ENCODE results near the gene CDKN2AIPNL.

GRCh38 chr5:134411546-134412266, at the start of gene CDKN2AIPNL:
- TF ChIP-seq CTCF (IDR thresholded peaks at IDR 0.05 in 2 of 3, conservative IDR thresholded peaks at IDR 0.05 in 1 of 3; ENCODE audit: borderline replicate concordance in 1 of 3, insufficient read depth in 1 of 3, low read depth in 2 of 3, low read length in 2 of 3) = peak; percentile 67 to 72 (median 69)
- peak; percentile 49 for TF ChIP-seq POLR2A (IDR thresholded peaks at IDR 0.05; ENCODE audit: borderline replicate concordance, extremely low read depth, insufficient read depth, insufficient read length)
- TF ChIP-seq EZH2 (IDR thresholded peaks at IDR 0.05) = no peak
- TF ChIP-seq, protein P1, sequence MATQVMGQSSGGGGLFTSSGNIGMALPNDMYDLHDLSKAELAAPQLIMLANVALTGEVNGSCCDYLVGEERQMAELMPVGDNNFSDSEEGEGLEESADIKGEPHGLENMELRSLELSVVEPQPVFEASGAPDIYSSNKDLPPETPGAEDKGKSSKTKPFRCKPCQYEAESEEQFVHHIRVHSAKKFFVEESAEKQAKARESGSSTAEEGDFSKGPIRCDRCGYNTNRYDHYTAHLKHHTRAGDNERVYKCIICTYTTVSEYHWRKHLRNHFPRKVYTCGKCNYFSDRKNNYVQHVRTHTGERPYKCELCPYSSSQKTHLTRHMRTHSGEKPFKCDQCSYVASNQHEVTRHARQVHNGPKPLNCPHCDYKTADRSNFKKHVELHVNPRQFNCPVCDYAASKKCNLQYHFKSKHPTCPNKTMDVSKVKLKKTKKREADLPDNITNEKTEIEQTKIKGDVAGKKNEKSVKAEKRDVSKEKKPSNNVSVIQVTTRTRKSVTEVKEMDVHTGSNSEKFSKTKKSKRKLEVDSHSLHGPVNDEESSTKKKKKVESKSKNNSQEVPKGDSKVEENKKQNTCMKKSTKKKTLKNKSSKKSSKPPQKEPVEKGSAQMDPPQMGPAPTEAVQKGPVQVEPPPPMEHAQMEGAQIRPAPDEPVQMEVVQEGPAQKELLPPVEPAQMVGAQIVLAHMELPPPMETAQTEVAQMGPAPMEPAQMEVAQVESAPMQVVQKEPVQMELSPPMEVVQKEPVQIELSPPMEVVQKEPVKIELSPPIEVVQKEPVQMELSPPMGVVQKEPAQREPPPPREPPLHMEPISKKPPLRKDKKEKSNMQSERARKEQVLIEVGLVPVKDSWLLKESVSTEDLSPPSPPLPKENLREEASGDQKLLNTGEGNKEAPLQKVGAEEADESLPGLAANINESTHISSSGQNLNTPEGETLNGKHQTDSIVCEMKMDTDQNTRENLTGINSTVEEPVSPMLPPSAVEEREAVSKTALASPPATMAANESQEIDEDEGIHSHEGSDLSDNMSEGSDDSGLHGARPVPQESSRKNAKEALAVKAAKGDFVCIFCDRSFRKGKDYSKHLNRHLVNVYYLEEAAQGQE (IDR thresholded peaks at IDR 0.05; ENCODE audit: low read depth) = no peak
- TF ChIP-seq ELF1 (IDR thresholded peaks at IDR 0.05; ENCODE audit: borderline replicate concordance, low read depth) = no peak
- peak; percentile 85 for TF ChIP-seq SIN3A (IDR thresholded peaks at IDR 0.05; ENCODE audit: low read depth)
- TF ChIP-seq FOSL1 (IDR thresholded peaks at IDR 0.05; ENCODE audit: low read depth) = no peak
- TF ChIP-seq EZH2phosphoT487 (IDR thresholded peaks at IDR 0.05; ENCODE audit: borderline replicate concordance) = no peak
- TF ChIP-seq TCF7L2 (IDR thresholded peaks at IDR 0.05; ENCODE audit: borderline replicate concordance, extremely low read depth, insufficient read depth, insufficient read length) = peak; percentile 66
- no peak for TF ChIP-seq CEBPB (IDR thresholded peaks at IDR 0.05; ENCODE audit: low read depth)
- TF ChIP-seq RAD21 (IDR thresholded peaks at IDR 0.05; ENCODE audit: low read depth) = peak; percentile 80
- TF ChIP-seq, protein P2, sequence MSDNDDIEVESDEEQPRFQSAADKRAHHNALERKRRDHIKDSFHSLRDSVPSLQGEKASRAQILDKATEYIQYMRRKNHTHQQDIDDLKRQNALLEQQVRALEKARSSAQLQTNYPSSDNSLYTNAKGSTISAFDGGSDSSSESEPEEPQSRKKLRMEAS (IDR thresholded peaks at IDR 0.05) = peak; percentile 95
